NK-92 (cell line): ENCODE results near the gene NINJ1.
"Not testable (repeated sequence)": the region's sequence is repeated elsewhere in the genome, so short reads cannot be mapped to it uniquely, and the experiment has no call there.

Experiments used
- DNase-seq: peaks from one replicate; lab custom pipeline; 2025; ENCODE audit not compliant: unreplicated experiment; lab: John Stamatoyannopoulos, UW

The NINJ1 gene

GRCh38 chr9:93107151-93107824 lies 26.8 kb downstream of the NINJ1 start:
- DNase-seq, result no peak

GRCh38 chr9:93105620-93106019 lies 28.4 kb downstream of the NINJ1 start:
- no peak for DNase-seq

DNA sequence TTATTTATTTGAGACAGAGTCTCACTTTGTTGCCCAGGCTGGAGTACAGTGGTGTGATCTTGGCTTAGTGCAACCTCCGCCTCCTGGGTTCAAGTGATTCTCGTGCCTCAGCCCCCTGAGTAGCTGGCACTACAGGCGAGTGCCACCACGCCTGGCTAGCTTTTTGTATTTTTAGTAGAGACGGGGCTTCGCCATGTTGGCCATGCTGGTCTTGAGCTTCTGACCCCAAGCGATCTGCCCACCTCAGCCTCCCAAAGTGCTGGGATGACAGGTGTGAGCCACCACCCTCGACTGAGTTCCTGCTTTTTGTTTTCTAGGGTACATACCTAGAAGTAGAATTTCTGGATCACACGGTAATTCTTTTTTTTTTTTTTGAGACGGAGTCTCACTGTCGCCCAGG lies 33.0 kb downstream of the NINJ1 start:
- not testable (repeated sequence) for DNase-seq

DNA sequence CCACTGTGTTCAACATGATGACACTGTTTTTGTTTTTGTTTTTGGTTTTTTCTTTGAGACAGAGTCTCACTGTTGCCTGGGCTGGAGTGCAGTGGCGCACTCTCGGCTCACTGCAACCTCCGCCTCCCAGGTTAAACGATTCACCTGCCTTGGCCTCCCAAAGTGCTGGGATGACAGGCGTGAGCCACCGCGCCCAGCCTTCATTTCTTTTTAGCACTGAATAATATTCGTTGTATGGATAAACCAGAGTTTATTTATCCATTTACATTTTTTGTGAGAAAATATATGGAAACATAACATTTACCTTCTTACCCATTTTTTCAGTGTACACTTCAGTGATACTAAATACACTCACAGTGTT lies 33.8 kb downstream of the NINJ1 start:
- DNase-seq, result no peak

DNA sequence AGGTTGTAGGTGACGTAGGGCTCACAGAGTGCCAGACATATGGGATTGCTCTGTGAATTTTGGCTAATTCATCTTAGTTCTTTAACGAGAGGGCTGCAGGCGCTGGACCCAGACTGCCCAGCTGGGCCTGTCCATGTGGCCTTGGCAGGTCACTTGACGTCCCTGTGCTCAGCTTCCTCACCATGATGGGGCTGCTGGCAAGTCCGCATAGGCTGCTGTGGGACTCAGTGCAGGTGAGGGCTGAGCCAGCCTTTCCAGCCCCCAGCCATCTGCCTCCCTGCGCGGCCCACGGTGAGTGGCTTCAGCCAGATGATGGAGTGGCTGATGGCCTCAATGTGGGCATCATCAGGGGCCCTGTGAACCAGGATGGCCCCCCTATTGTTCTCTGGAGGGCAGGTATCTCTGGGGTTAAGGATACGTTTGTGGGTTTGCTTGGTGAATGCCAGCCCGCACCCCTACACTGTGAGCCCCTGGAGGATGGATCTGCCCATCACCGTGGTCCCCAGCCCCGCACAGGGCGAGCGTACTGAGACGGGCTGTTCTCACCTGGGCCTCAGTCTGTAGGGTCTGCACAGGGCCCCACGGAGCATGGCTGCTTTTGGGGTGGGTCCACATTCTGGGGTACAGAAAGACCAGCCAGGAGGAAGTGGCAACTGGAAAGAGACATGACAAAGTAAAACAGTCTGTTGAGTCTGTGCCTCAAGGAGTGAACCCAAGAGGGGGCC lies 34.3 kb downstream of the NINJ1 start:
- DNase-seq, result no peak

- DNase-seq, result no peak
Observed at GRCh38 chr9:93098236-93098946, 35.7 kb downstream of the NINJ1 start.

DNA sequence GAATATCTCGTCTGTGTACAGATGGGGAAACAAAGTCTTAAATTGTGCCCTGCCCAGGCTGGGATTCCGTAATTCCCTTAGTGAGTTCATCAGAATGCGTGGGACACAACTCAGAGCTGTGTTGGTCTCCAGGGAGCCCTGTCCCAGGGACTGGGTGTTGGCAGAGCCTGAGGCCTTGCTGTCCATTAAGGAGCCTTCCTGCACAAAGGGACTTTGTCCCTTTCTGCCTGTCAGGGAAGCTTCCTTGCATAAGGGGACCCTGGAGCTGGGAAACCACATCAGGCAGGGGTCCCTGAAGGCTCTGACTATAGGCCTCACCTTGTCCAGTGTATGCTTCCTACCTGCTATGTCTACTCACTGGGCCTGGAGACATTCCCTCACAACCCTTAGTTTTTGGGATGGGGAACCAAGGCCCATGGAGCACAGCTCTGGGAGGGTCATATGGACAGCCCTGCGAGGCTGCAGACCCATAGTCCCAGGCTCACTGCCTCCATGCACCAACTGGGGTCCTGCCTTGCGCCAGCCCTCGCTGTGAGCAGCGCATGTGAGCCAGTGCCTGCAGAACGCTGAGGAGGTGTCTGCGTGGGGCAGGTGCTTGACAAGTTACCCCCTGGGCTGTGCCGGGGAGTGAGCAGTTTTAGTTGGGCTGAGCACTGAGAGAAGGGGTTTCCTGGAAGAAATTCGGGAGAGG lies 36.4 kb downstream of the NINJ1 start:
- DNase-seq, result no peak

DNA sequence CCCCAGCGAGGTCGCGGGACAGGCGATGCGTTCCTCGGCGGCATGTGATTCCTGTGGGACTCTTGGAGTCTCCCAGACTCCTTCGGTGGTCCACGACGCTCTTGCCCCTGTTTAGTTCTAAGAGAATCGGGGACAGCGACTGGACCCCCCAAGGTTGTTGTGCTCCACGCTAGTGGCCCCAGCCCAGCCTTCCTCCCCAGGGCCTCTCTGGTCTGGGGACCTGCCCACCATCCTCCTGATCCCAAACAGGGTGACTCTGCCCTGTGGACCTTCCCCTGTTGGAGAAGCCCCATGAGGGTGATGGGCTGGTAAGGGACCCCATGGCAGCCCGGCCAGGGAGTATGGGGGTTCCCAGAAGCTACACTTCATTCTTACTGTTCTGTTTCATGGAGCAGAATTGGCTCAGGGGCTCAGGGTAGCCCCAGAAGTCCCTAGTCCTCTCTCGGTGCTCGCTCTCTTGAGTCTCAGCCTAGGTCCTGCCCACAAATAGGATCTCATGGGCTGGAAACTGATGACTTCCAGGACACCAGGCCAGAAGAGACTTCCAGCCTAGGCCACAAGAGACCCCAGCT lies 37.2 kb downstream of the NINJ1 start:
- DNase-seq, result no peak

DNA sequence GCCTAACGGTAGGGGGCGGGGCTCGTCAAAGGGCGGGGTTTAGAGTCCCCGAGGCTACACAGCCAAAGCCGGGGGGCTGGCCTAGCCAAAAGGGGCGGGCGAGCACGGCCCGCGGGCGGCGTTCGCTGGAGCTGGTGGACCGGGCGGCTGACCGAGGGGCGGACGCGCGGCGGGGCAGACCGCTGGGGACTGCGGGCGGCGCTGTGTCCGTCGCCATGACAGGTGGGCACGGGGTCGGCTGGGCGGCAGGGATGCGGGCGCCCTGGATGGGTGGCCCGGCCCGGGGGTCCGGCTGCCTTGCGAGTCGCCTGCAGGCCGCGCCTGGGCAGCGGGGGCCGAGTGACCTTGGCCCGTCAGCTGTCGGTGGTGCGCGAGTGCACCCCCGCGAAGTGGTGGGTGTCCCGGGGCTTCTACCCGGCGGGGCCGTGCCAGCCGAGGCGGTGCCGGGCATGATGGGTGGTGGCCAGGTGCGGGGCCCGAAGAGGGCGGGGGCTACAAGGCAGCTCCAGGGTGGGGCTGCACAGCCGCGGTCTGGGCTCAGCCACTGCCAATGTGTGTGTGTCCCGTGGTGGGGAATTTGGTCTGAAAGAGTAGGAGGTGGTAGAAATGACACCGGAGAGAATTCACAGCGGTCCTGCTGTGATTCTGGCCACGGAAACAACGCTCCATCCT lies 37.8 kb downstream of the NINJ1 start, which contains the start of gene CARD19:
CARD19 (plus strand) TSS at position 87 of the 672 bp plus-strand sequence; CDS start at position 216, 129 bp downstream.
- no peak for DNase-seq

DNA sequence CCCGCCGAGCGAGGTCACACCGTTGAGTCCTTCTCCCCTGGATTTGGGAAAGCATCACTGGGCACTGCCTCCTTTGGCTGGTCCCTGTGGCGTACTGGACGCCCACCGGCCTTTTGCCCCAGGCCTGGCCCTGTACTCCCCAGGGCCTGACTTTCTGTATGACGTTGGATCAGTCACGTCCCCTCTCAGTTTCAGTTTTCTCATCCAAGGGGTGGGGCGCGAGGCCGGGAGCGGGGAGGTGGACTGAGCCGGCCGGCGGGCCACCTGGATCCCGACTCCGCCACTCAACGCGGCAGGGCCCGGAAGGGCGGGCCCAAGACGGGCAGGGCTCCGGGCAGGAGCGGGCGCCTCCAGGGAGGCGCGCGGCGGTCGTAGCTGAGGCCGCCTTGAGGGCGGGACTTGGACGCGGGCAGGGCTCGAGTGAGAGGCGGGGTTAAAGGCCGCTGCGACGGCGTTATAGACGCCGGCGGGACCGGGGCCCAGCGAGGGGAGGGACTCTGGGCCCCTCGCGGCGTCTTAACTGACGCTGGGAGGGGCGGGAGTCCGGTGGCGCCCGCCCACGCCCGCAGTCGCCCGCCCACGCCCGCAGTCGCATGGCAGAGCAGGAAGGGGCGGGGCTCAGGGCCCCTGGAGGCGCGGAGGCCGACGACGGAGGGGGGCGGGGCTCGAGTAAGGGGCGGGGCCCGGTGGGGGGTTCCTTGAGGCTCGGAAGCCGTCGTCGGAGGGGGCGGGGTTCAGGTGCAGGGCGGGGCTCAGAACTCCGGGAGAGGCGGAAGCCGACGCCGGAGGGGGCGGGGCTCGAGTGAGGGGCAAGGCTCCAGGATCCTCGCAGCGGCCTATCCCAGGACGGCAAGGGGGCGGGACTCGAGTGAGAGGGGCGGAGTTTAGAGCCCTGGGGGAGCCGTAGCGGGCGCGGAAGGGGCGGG lies 38.6 kb downstream of the NINJ1 start:
- DNase-seq, result peak; percentile 100

DNA sequence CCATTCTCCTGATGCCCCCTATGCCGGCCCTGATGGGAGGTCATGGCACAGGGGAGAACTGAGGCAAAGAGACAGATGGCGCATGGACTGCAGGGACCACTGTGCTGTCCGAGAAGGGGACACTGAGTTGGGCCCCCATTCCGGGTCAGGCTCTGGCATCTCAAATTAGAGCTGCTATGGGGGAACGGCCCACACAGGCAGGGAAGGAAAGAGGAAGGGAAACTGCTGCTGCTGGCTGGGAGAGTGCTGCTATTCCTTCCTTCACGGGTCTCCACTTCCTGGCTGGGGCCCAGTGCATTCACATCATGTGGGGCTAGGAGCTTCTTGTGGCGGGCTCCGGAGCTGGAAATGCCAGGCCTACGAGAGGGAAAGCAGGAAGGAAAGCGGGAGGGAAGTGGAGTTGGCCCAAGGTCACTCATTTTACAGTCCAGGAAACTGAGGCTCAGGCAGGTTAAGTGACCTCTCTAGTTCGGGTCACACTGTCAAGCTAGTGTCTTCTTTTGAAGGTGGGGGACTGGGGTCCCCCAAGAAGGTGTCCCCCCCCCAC lies 39.3 kb downstream of the NINJ1 start:
- no peak for DNase-seq

DNA sequence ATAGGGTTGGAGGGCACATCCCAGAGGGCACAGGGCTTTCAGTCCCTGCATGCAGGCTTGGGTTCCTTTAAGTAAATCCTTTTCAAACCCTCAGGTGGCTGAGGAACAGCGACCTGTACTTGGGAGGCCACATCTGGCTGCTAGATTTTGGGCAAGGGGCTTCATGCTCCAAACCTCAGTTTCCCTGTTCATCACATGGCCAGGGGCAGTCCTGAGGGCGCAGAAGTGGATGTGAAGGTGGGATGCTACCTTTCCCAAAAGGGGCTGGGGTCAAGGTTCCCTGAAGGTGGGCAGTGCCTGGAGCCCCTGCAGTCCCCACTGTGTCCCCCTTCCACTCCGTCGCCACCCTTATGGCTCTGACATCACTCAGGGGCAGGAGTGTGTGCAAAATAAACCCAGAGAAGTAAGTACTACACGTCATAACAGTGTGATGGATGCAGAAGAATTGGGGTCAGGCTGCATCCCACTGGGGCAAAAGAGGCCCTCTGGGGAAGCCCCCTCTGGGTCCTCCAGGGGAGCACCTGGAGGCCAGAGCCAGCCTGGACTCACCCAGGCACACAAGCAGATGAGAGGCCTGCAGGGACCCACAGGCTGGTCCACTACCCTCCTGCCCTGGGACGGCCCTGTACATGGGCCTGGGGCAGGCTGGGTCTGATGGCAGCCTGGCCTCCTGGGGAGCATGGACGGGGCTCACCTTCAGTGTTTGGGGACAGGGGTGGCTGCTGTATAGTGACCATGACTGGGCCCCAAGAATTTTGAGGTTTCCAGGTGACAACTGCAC lies 40.0 kb downstream of the NINJ1 start:
- DNase-seq, result no peak

GRCh38 chr9:93093127-93093876 lies 40.7 kb downstream of the NINJ1 start:
- DNase-seq, result no peak

- DNase-seq, result no peak
Observed at GRCh38 chr9:93092251-93092991, 41.6 kb downstream of the NINJ1 start.

GRCh38 chr9:93091453-93092081 lies 42.5 kb downstream of the NINJ1 start:
- no peak for DNase-seq

- DNase-seq, result no peak
Observed at GRCh38 chr9:93091056-93091452, 43.0 kb downstream of the NINJ1 start.
